ENCODE measurements around the gene KIAA1549.

The KIAA1549 gene

DNA sequence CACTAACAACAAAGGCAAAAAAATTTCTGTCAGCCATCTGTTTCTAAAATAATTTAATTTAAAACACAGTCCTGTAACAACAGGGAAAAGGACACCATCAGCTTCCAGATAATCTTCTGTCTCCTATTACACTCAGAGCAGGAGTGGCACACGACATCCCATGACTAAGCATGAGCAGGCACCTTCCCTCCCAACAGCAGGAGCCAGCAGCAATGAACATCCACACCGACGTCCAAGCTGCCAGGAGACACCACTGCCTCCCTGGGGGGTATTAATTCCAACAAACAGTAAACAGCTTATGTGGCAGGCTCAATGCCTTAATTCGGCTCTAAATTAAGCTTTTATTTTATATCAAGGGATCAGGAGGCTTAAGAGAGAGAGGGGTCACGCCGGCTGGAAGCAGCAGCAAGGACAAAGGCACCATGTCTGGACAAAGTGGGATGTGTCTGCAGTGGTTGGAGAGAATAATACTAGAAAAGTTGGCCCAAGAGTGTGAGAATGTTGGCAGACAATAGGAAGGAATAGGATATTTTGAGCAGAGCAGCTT lies 45.7 kb downstream of the KIAA1549 start:
- in situ Hi-C loops (cut with MboI; ENCODE audit: low sequenced_read_pairs, unreplicated experiment): no loop called here
- DNase-seq (ENCODE audit: low spot score): no peak
- no peak for TF ChIP-seq CTCF (IDR thresholded peaks at IDR 0.05; ENCODE audit: borderline replicate concordance, control extremely low read depth, extremely low read depth, insufficient read depth, missing control alignments)

DNA sequence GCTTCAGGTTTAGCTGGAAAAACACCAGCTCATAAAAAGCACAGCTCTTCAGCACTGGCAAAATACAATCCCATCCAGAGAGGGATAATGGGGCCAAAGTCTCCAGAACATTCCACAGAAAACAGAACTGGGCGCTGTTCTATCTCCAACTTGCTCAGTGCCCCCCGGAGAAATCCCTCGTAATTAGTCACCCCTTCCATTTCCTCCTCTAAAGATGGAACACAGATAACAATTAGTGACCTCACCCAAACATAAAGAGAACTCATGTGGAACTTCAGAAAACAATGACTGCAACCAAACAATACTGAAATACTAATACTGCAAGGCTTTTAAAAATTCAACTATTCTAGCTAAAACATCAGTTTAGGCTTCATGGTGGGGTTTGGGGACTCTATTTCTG lies 46.3 kb downstream of the KIAA1549 start:
- in situ Hi-C loops (cut with MboI; ENCODE audit: low sequenced_read_pairs, unreplicated experiment): no loop called here
- no peak for TF ChIP-seq CTCF (IDR thresholded peaks at IDR 0.05; ENCODE audit: borderline replicate concordance, control extremely low read depth, extremely low read depth, insufficient read depth, missing control alignments)
- DNase-seq (ENCODE audit: low spot score): no peak

DNA sequence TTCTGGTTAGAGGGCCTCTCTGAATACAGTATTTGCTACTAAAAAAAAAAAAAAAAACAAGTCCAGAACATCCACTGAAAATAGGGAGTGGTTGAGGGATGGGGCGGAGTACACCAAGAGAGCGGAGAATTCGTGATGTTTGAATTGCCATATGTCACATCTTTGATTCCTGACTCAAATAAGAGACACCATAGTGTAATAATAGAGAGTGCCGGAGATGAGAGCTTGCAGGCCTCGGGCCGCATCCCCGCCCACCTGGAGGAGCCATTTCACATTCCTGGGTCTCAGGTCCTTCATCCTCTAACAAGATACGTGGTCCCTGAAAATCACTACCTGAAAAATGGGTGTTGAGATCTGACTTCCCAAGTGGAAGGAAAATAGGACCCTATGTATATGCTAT lies 46.8 kb downstream of the KIAA1549 start:
- in situ Hi-C loops (cut with MboI; ENCODE audit: low sequenced_read_pairs, unreplicated experiment): no loop called here

DNA sequence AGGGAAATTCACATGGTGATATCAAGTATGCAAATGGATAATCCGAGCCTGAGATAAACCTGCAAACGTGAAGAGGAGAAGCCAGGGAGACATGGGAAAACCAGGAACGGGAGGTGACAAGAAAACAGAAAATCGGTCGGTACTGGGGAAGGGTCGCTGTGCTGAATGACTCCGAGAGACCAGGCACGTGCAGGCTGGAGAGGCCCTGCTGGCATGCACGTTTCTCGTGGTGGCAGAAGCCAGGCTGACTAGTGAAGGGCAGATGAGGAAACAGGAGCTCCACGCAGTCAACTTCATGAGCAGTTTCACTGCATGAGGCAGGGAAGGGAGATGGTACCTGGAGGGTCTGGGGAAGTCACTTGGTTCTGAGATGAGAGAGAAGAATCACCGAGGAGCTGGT lies 48.3 kb downstream of the KIAA1549 start:
- no peak for DNase-seq (ENCODE audit: low spot score)
- no peak for TF ChIP-seq CTCF (IDR thresholded peaks at IDR 0.05; ENCODE audit: borderline replicate concordance, control extremely low read depth, extremely low read depth, insufficient read depth, missing control alignments)
- in situ Hi-C loops (cut with MboI; ENCODE audit: low sequenced_read_pairs, unreplicated experiment): no loop called here

More for the DNA sequence above, 46.8 kb downstream of the KIAA1549 start:
- no peak for TF ChIP-seq CTCF (IDR thresholded peaks at IDR 0.05; ENCODE audit: borderline replicate concordance, control extremely low read depth, extremely low read depth, insufficient read depth, missing control alignments)
- no peak for DNase-seq (ENCODE audit: low spot score)

DNA sequence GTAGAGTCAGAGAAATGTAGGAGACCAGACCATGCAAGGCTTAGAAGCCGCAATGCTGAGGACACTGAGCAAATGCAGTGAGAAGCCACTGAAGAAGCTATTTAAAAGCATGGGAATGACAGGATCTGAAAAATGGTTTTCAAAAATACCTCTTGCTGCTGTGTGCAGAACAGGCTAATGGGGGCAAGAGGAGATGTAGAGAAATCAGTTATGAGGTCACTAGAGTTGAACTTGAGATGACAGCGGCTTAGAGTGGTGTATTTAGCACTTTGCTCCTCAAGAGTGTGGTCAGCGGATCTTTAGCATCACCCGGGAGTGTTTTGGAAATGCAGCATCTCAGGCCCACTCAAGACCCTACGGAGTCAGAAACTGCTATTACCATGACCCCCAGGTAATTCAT lies 48.8 kb downstream of the KIAA1549 start:
- no peak for TF ChIP-seq CTCF (IDR thresholded peaks at IDR 0.05; ENCODE audit: borderline replicate concordance, control extremely low read depth, extremely low read depth, insufficient read depth, missing control alignments)
- in situ Hi-C loops (cut with MboI; ENCODE audit: low sequenced_read_pairs, unreplicated experiment): no loop called here
- no peak for DNase-seq (ENCODE audit: low spot score)

- DNase-seq (ENCODE audit: low spot score): no peak
- TF ChIP-seq CTCF (IDR thresholded peaks at IDR 0.05; ENCODE audit: borderline replicate concordance, control extremely low read depth, extremely low read depth, insufficient read depth, missing control alignments): no peak
- in situ Hi-C loops (cut with MboI; ENCODE audit: low sequenced_read_pairs, unreplicated experiment): no loop called here
Measured at GRCh38 chr7:138929969-138930368, 51.2 kb downstream of the KIAA1549 start.

- in situ Hi-C loops (cut with MboI; ENCODE audit: low sequenced_read_pairs, unreplicated experiment): no loop called here
- no peak for DNase-seq (ENCODE audit: low spot score)
- TF ChIP-seq CTCF (IDR thresholded peaks at IDR 0.05; ENCODE audit: borderline replicate concordance, control extremely low read depth, extremely low read depth, insufficient read depth, missing control alignments): no peak
Measured at GRCh38 chr7:138926241-138926612, 55.0 kb downstream of the KIAA1549 start.
